Measurements from ENCODE around the gene FRG2C.
"Not testable (repeated sequence)": the region's sequence is repeated elsewhere in the genome, so short reads cannot be mapped to it uniquely, and the experiment has no call there.

The FRG2C gene

GRCh38 chr3:75669348-75670297 is 5.5 kb downstream of the FRG2C start:
- DNase-seq (ENCODE audit: extremely low read depth in 1 of 2, low read depth in 1 of 2), result not testable (repeated sequence)

DNA sequence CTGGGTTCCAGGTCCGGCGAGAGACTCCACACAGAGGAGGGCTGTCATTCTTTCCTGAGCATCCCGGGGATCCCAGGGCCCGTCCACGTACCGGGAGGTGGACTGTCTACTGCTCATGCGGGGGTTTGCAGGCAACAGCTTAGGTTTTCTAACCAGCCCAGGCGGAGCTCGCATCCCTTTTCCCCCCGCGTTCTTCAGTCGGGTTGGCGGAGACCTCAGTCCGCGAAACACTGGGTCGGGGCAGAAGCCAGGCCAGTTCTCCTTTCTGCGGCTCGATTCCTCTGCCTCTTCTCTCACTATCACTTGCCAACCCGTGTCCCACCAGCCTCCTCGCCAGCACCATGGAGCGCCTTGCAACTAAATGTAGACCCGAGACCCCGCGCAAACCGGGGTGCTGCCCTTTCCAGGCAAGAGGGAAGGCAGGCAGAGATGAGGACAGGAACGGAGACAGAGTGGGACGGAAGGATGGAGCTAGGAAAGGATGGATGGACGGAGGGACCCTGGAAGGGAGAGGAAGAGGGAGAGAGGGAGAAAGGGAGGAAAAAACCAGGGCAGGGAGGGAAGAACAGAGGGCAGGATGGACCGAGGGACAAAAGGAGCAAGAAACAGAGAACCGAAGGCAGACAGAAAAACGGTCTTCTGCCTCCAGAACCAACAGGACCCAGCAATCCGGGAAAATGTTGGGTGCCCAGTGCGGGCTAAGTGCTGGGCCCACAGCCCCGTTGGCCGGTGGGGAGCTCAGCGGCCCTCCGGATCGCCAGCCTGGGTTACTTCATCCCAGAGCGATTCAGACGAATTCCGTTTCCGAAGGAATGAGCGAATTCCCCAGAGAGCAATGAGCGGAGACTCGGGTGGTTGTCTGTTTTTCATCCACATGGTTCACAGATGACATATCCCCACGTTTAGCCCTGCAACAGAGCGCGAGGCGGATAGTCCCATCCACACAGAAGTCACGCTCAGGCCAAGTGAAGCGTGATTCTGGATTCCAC is 6.5 kb downstream of the FRG2C start:
- not testable (repeated sequence) for DNase-seq (ENCODE audit: extremely low read depth in 1 of 2, low read depth in 1 of 2)

DNA sequence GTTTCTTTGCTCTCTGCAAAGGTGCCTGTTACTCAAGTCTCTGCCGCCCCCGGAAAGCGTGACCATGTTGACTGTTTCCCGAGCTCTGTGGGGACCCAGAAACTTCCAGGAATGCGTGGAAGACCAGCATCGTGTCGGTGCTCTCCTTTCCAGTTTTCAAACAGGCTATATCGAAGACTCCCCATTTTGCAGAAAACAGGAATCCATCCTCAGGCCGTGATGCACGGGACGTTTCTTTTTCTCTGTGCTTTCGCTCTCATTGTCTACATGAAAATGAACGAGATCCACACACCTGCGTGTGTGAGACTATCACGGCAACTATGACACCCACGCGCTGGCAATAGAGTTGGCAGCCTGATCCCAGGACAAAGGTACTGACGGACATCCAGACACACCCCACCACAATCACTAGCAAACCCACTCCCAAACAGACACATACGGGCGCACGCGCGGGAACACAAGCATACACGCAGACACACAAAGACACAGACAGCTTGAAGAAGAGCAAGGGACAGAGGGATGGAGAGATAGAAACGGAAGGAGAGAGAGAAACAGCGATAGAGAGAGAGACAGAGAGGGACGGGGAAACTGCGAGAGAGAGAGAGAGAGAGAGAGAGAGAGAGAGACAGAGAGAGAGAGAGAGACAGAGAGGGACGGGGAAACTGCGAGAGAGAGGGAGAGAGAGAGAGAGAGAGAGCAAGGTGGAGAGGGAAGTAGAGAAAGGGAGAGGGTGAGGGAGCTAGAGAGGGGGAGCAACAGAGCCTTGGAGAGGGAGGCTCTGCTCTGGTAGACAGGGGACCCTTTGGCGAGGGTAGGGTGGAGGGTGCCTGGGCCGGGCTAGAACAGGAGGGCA is 7.4 kb downstream of the FRG2C start:
- not testable (repeated sequence) for DNase-seq (ENCODE audit: extremely low read depth in 1 of 2, low read depth in 1 of 2)

- not testable (repeated sequence) for DNase-seq (ENCODE audit: extremely low read depth in 1 of 2, low read depth in 1 of 2)
Observed at GRCh38 chr3:75672140-75672775, 8.1 kb downstream of the FRG2C start.

GRCh38 chr3:75683965-75684364 is 19.8 kb downstream of the FRG2C start:
- DNase-seq (ENCODE audit: extremely low read depth in 1 of 2, low read depth in 1 of 2), result not testable (repeated sequence)

GRCh38 chr3:75687323-75687722 is 23.2 kb downstream of the FRG2C start:
- DNase-seq (ENCODE audit: extremely low read depth in 1 of 2, low read depth in 1 of 2), result no peak

DNA sequence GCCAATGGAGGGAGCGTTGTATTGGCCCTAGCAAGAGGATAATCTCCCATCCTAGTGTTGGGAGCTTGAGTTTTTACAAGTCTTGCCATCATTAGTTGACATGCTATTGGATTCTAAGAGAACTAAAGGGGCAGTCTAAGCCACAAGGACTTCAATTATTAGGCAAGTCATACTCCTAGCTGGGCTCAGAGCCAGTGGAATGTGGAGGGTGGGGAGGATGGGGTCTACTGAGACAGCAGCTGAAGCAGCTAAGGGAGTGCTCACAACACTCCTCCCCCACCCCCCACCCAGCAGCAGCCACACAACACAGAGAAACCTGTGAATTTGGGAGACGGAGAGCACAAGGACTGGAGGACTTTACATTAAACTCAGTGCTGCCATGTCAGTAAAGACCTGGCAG is 27.9 kb downstream of the FRG2C start:
- no peak for DNase-seq (ENCODE audit: extremely low read depth in 1 of 2, low read depth in 1 of 2)

Data from activated CD8-positive, alpha-beta memory T cell treated with anti-CD3 and anti-CD28 coated beads for 1 hour (primary cell).